HG03442 (cell line): ENCODE measurements around the gene EP400.

Source experiments
- ATAC-seq: cut with Tn5 transposase; IDR thresholded peaks from one replicate; pipeline ENCODE4 v1.9.1; 2021; ENCODE audit warnings: mild to moderate bottlenecking, moderate library complexity; ENCODE audit not compliant: unreplicated experiment

The EP400 gene, protein sequence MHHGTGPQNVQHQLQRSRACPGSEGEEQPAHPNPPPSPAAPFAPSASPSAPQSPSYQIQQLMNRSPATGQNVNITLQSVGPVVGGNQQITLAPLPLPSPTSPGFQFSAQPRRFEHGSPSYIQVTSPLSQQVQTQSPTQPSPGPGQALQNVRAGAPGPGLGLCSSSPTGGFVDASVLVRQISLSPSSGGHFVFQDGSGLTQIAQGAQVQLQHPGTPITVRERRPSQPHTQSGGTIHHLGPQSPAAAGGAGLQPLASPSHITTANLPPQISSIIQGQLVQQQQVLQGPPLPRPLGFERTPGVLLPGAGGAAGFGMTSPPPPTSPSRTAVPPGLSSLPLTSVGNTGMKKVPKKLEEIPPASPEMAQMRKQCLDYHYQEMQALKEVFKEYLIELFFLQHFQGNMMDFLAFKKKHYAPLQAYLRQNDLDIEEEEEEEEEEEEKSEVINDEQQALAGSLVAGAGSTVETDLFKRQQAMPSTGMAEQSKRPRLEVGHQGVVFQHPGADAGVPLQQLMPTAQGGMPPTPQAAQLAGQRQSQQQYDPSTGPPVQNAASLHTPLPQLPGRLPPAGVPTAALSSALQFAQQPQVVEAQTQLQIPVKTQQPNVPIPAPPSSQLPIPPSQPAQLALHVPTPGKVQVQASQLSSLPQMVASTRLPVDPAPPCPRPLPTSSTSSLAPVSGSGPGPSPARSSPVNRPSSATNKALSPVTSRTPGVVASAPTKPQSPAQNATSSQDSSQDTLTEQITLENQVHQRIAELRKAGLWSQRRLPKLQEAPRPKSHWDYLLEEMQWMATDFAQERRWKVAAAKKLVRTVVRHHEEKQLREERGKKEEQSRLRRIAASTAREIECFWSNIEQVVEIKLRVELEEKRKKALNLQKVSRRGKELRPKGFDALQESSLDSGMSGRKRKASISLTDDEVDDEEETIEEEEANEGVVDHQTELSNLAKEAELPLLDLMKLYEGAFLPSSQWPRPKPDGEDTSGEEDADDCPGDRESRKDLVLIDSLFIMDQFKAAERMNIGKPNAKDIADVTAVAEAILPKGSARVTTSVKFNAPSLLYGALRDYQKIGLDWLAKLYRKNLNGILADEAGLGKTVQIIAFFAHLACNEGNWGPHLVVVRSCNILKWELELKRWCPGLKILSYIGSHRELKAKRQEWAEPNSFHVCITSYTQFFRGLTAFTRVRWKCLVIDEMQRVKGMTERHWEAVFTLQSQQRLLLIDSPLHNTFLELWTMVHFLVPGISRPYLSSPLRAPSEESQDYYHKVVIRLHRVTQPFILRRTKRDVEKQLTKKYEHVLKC (N-terminal part only)

GRCh38 chr12:131949431-131950181 lies at the start of gene EP400:
Gene EP400, plus strand, starts transcription at chr12:131949942. Its CDS starts 10,678 bp downstream, at chr12:131960620.
- ATAC-seq = peak; percentile 87

DNA sequence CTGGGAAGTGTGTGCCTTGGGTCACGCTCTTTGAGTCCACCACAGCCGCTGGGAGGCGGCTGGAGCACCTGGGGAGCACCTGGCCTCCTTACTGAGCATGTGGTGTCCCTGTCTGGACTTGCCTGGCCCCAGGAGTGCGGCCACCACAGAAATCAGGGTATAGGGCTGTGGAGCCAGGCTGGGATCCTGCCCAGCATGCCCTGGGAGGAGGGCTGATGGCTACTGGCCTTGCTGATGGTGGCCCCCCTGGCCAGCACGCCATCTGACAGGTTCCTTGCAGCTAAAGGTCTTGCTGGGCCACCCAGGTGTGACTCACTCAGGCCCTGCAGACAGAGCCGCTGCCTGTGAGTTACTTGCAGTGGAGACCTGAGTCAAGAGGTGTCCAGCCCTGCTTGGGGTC lies 49.3 kb upstream of the EP400 start:
- no peak for ATAC-seq

- no peak for ATAC-seq
Measured at GRCh38 chr12:131901431-131902331, 48.1 kb upstream of the EP400 start.

GRCh38 chr12:131902332-131903241 lies 47.2 kb upstream of the EP400 start:
- no peak for ATAC-seq

DNA sequence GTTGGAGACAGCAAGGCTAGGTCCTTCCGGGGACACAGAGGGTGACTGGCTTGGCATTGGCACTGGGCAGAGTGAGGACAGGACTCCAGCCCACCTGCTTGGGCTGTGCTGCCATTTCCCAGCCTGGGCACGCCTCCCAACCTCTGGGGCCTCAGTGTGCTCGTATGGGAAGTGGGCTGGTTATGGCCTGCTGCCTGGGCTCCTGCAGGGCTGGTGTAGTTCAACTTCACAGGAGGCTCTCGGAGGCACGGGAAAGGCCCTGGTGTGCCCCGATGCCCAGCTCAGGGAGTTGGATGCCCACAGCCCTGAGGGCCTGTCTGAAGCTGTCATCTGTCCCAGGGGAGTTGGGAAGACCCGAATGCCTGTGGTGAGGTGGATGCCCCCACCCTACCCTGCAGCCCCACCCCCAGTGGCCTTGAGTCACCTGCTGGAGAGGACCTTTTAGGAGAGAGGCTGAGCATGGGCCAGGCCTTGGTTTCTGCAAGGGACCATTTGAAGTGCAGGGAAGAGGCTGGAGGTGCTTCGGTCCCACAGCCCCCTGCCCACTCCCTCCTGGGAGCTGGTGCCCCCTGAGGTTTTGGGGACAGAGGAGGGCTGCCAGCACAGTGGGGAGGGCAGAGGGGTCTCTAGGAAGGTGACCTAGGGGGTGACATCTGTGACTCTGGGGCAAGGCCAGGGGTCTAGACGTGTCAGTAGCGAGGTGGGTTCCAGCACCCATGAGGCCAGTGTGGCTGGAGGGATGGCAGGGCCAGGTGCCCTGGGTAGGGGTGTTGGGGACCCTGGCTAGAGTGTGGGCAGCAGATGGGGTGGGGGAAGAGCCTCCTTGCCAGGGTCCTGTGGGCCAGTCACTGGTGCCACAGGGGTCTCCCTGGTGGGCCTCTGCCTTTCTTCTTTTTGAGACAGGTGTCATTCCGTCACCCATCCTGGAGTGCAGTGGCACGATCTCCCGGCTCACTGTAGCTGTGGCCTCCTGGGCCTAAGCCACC lies 46.2 kb upstream of the EP400 start:
- ATAC-seq = no peak

DNA sequence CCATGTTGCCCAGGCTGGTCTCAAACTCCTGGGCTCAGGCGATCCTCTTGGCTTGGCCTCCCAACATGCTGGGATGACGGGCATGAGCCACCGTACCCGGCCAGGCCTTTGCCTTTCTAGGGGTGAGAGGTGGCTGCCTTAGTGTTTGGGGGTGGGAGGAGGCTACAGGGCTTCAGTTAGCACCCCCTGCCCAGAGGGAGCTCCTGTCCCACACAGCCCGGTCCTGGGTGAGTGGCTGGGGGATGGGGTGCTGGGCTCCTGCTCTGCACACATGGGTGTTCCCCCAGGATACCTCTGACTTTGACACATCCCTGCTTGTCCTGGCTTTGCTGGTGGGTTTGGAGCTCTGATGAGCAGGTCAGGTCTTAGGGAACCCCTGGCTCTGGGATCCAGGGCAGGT lies 45.4 kb upstream of the EP400 start:
- ATAC-seq = no peak

GRCh38 chr12:131905081-131905629 lies 44.6 kb upstream of the EP400 start:
- ATAC-seq = no peak

GRCh38 chr12:131905630-131906091 lies 44.1 kb upstream of the EP400 start:
- no peak for ATAC-seq

GRCh38 chr12:131907379-131908091 lies 42.2 kb upstream of the EP400 start:
- no peak for ATAC-seq

DNA sequence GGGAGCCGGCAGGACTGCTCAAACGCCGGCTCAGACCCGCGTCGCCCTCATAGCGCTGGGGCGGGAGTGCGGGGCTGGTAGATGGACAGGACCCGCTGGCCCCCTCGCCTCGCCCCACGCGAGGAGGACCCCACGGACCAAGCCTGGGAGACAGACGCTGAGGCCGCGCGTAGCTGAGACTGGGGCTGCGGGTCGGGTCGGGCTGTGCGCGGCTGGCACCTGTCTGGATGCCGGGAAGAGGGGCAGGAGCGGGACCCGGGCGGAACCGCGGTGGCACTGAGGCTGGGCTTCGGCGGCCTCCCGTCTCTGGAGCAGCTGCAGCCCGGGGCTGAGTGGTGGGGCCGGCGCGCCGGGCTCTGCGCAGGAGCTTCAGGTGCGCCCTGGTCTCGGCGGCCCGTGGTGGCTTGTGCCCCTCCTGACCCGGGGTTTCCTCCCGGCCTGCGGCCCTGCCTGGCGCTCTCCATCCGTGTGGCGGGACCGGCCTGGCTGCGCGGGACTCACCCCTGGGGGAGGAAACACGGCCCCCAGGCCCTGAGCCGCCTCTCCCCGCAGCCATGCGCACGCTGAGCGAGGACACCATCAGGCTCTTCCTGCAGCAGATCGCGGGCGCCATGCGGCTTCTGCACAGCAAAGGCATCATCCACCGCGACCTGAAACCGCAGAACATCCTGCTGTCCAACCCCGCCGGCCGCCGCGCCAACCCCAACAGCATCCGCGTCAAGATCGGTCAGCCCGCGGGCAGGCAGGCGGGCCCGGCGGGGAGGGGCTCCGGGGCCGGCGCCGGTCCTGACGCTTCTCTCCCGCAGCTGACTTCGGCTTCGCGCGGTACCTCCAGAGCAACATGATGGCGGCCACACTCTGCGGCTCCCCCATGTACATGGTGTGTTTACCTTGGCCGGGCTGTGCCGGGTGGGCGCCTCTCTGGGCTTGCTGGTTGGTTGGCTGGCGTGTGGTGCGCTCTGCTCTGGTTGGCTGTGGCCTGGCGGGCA lies 41.4 kb upstream of the EP400 start:
- ATAC-seq = no peak

DNA sequence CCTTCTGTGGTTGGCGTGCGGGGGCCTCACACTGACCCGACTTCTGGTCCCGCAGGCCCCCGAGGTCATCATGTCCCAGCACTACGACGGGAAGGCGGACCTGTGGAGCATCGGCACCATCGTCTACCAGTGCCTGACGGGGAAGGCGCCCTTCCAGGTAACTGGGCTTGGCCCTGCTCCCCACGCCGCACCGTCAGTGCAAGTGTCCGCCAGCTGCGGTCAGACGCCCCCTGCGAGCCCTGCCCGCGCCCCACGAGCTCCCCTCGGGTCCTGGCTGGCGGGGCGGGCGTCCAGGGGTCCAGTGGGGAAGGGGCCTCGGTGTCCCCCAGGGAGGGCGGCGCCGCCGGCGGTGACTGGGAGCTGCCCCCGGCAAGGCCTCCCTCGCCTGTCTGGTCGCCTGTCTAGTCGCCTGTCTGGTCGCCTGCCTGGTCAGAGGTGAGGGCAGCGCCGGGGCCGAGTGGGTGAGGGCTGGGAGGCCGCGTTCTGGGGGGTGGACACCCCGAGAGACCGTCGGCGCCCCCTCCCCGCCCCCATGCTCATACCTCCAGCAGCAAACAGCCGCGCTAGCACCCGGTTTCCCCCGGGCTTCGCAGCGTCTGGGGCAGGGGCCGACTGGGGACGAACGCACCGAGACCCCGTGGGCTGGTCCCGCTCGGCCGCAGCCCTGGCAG lies 40.5 kb upstream of the EP400 start:
- no peak for ATAC-seq

DNA sequence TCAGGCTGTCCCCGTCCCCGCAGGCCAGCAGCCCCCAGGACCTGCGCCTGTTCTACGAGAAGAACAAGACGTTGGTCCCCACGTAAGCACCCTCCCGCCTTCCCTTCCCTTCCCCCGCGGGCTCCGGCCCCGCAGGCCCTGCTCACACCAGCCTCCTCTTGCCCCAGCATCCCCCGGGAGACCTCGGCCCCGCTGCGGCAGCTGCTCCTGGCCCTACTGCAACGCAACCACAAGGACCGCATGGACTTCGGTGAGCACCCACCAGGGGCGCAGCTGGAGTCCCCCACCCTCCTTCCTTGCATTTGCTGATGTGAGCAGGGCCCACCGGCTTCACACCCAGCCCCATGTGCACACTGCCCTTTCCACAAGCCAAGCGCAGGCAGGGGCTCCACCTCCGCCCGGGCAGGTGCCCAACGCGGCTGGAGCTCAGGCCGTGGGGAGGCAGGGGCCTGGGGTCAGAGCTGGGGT lies 40.0 kb upstream of the EP400 start:
- no peak for ATAC-seq

- no peak for ATAC-seq
Measured at GRCh38 chr12:131910302-131911027, 39.3 kb upstream of the EP400 start.
